Measurements from ENCODE around the gene MVK.

GRCh38 chr12:109531411-109531810, 42.2 kb upstream of the MVK start:
- TF ChIP-seq POLR2A (IDR thresholded peaks at IDR 0.05; ENCODE audit: extremely low read depth, insufficient read length), result no peak
- TF ChIP-seq, protein P1, sequence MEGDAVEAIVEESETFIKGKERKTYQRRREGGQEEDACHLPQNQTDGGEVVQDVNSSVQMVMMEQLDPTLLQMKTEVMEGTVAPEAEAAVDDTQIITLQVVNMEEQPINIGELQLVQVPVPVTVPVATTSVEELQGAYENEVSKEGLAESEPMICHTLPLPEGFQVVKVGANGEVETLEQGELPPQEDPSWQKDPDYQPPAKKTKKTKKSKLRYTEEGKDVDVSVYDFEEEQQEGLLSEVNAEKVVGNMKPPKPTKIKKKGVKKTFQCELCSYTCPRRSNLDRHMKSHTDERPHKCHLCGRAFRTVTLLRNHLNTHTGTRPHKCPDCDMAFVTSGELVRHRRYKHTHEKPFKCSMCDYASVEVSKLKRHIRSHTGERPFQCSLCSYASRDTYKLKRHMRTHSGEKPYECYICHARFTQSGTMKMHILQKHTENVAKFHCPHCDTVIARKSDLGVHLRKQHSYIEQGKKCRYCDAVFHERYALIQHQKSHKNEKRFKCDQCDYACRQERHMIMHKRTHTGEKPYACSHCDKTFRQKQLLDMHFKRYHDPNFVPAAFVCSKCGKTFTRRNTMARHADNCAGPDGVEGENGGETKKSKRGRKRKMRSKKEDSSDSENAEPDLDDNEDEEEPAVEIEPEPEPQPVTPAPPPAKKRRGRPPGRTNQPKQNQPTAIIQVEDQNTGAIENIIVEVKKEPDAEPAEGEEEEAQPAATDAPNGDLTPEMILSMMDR (IDR thresholded peaks at IDR 0.05; ENCODE audit: low read depth, low read length), result no peak
- TF ChIP-seq, protein P2, sequence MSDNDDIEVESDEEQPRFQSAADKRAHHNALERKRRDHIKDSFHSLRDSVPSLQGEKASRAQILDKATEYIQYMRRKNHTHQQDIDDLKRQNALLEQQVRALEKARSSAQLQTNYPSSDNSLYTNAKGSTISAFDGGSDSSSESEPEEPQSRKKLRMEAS (IDR thresholded peaks at IDR 0.05; ENCODE audit: low read depth, low read length), result no peak

All from NB4 (cell line).